Ishikawa (cell line): Measurements from ENCODE around the gene STRN3.

Experiments used
- EP300 ChIP-seq: IDR thresholded peaks from 2 replicates; pipeline ENCODE4 v1.6.1; 2012; ENCODE audit warnings: borderline replicate concordance
- TAF1 ChIP-seq: IDR thresholded peaks from 2 replicates; pipeline ENCODE4 v1.6.1; 2012; ENCODE audit warnings: low read depth, mild to moderate bottlenecking
- TEAD4 ChIP-seq: IDR thresholded peaks from 2 replicates; pipeline ENCODE4 v1.6.1; 2012
- TF ChIP-seq, protein P1 (sequence below): IDR thresholded peaks from 2 replicates; pipeline ENCODE4 v1.6.1; 2012; ENCODE audit warnings: low read depth, mild to moderate bottlenecking

DNA sequence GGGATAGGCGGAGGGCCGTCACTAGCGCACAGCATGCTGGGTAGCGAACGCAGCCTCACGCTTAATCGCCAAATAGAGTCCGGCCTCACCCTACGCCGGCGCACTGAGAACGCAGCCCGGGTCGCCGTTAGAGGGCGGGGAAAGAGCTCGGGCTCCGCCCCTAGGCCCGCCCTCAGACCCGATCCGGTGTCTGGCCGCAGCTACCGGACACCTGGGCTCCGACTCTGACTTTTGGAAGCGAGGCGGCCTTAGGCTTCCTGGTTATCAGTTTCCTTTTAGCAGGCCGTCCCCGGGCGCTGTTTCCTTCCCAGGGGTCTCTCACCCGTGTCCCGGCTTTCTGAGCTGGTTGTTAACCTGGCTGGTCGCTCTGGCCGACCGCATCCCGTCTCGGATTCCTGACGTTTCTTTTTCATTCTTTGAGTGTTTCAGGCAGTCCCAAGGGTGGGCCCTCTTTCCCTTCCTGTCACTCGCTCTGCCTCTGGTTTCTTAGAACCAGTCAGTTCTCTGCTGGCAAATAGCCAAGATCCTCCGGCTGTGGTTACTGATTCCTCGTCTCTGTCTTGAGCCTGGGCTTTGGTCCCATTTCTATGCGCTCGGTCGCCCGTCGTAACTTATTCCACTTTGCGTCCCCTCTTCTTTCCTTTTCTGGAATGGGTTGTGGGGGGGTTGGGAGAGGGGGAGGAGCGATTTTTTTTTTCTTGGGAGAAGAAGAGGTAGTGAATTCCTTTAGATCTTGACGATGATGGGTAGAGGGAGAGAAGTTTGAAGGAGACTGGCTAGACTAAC lies 464 bp upstream of the STRN3 start:
- TF ChIP-seq EP300 (no peak), TEAD4 (no peak), TAF1 (no peak; the same call in none of the 2 replicates)
- TF ChIP-seq, protein P1, sequence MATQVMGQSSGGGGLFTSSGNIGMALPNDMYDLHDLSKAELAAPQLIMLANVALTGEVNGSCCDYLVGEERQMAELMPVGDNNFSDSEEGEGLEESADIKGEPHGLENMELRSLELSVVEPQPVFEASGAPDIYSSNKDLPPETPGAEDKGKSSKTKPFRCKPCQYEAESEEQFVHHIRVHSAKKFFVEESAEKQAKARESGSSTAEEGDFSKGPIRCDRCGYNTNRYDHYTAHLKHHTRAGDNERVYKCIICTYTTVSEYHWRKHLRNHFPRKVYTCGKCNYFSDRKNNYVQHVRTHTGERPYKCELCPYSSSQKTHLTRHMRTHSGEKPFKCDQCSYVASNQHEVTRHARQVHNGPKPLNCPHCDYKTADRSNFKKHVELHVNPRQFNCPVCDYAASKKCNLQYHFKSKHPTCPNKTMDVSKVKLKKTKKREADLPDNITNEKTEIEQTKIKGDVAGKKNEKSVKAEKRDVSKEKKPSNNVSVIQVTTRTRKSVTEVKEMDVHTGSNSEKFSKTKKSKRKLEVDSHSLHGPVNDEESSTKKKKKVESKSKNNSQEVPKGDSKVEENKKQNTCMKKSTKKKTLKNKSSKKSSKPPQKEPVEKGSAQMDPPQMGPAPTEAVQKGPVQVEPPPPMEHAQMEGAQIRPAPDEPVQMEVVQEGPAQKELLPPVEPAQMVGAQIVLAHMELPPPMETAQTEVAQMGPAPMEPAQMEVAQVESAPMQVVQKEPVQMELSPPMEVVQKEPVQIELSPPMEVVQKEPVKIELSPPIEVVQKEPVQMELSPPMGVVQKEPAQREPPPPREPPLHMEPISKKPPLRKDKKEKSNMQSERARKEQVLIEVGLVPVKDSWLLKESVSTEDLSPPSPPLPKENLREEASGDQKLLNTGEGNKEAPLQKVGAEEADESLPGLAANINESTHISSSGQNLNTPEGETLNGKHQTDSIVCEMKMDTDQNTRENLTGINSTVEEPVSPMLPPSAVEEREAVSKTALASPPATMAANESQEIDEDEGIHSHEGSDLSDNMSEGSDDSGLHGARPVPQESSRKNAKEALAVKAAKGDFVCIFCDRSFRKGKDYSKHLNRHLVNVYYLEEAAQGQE: no peak
